Brain microvascular endothelial cell (primary cell): ENCODE data around the gene CELA2B.
"Not testable (repeated sequence)": the region's sequence is repeated elsewhere in the genome, so short reads cannot be mapped to it uniquely, and the experiment has no call there.

Source experiments
- DNase-seq: peaks from one replicate; pipeline ENCODE4 v3.0.0-alpha.2; 2020
- H3K27ac ChIP-seq: fragments of 250-450 bp; sonication (Bioruptor Pico); 2 replicates; pipeline ENCODE4 v1.5.1; 2020; ENCODE audit warnings: mild to moderate bottlenecking, moderate library complexity
- H3K27me3 ChIP-seq: fragments of 250-450 bp; sonication (Bioruptor Pico); replicated peaks from 2 replicates; pipeline ENCODE4 v1.5.1; 2020; ENCODE audit warnings: mild to moderate bottlenecking
- H3K36me3 ChIP-seq: fragments of 250-450 bp; sonication (Bioruptor Pico); replicated peaks from 2 replicates; pipeline ENCODE4 v1.5.1; 2020; ENCODE audit warnings: mild to moderate bottlenecking
- H3K4me3 ChIP-seq: 2 replicates; pipeline ENCODE4 v1.5.1; 2011; ENCODE audit warnings: low read depth, mild to moderate bottlenecking, control low read depth, low read length, moderate library complexity
- in situ Hi-C: cut with HindIII; loops from 2 replicates; pipeline ENCODE4 v1.10.0; 2017; ENCODE audit warnings: low sequenced_read_pairs, low pct_ligation_motif_present
- TF ChIP-seq, protein P1 (sequence below): IDR thresholded peaks from 2 replicates; pipeline ENCODE4 v1.5.1; 2011; ENCODE audit warnings: low read depth, mild to moderate bottlenecking, moderate library complexity, low read length, control low read depth, inconsistent platforms; ENCODE audit errors: missing control alignments

CELA2B gene

DNA sequence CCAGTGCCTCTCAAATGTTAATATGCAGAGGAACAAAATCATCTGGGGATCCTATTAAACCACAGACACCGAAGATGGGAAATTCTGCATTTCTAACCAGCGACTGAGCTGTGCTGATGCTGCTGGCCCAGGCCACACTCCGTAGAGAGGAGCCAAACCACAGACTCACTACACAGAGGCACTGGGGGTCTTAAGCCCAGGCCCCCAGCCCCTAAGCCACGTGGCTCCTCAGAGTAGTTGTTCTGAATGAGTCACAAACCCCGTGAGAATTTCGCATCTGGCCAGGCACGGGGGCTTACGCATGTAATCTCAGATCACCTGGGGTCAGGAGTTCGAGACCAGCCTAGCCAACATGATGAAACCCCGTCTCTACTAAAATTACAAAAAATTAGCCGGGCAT is 22.2 kb upstream of the CELA2B start:
- H3K27me3 ChIP-seq: no peaks in the 10 kb centered on the region
- no peak for DNase-seq
- in situ Hi-C loops: no loop called here

DNA sequence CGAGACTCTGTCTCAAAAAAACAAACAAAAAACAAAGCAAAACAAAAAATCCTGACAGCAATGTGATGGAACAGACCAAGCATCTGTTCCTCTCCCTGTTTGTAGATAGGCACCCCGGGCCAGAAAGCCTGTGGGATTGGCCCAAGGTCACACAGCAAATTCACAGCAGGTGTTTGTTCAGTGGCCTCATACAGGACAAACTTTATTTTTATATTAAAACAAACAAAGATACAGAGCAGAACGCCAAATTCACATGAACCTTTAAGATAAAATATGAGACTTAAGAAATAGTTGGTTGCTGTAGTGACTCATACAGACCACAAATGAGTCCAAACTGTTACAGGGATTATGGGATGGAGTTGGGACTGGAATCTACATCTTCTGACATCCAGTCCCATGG is 21.6 kb upstream of the CELA2B start:
- Histone ChIP-seq H3K27ac (peak overlapping the region; percentile 45), H3K27me3 (no peaks in the 10 kb centered on the region), H3K36me3 (no peaks in the 10 kb centered on the region), H3K4me3 (no peak overlapping the region)
- DNase-seq: peak; percentile 47
- in situ Hi-C loops: no loop called here
- TF ChIP-seq, protein P1, sequence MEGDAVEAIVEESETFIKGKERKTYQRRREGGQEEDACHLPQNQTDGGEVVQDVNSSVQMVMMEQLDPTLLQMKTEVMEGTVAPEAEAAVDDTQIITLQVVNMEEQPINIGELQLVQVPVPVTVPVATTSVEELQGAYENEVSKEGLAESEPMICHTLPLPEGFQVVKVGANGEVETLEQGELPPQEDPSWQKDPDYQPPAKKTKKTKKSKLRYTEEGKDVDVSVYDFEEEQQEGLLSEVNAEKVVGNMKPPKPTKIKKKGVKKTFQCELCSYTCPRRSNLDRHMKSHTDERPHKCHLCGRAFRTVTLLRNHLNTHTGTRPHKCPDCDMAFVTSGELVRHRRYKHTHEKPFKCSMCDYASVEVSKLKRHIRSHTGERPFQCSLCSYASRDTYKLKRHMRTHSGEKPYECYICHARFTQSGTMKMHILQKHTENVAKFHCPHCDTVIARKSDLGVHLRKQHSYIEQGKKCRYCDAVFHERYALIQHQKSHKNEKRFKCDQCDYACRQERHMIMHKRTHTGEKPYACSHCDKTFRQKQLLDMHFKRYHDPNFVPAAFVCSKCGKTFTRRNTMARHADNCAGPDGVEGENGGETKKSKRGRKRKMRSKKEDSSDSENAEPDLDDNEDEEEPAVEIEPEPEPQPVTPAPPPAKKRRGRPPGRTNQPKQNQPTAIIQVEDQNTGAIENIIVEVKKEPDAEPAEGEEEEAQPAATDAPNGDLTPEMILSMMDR: no peak

More for the DNA sequence above, 22.2 kb upstream of the CELA2B start:
- H3K36me3 ChIP-seq: no peaks in the 10 kb centered on the region
- TF ChIP-seq, protein P1: no peak
- peak overlapping the region; percentile 45 for H3K27ac ChIP-seq
- no peak overlapping the region for H3K4me3 ChIP-seq

DNA sequence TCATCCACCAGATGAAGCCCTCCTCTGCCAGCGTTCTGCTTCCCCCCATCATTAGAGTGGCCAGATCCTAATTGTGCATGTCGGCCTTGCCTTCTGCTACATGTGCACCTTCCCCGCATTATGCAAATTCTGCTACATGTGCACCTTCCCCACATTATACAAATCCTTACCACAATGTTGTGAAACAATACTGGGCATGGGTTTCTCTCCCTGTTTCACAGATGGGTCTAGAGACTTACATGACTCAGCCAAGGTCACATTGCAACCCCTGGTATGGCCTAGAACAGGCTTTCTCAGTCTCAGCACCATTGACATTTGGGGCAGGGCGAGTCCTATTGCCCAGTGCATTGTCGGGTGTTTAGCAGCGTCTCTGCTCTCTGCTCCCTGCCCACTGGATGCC is 20.4 kb upstream of the CELA2B start:
- Histone ChIP-seq H3K36me3 (no peaks in the 10 kb centered on the region), H3K4me3 (no peak overlapping the region), H3K27me3 (no peaks in the 10 kb centered on the region), H3K27ac (no peak overlapping the region)
- DNase-seq: no peak
- in situ Hi-C loops: no loop called here
- TF ChIP-seq, protein P1: no peak

DNA sequence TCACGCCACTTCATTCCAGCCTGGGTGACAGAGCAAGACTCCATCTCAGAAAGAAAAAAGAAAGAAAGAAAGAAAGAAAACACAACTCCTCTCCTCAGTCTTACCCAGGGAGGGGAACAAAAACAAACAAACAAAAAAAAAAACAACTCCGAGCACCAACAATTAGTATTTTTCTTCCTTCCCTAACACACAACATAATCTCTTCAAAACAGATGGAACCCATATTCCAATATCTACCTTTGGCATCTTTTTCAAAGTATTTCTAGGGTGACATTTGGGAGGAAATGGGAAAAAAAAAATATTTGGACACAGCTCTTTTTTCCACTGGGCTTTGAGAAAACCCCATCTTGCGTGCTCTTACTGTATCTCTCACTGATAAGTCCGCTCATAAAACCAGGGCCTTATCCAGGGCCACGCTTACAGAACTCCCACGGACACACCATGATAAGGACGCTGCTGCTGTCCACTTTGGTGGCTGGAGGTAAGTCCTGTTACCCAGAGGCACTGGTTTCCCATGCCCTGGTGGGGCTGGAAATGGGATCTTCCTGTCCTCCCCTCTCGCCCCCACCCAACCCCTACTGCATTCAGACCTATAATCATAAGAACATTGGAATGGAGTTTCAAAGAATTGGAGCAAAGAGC is 19.5 kb upstream of the CELA2B start, which contains the start of gene CELA2A:
TSS of gene CELA2A (plus strand) at position 420 of the 642 bp plus-strand sequence. CDS start at position 442, 22 bp downstream.
- in situ Hi-C loops: no loop called here
- H3K4me3 ChIP-seq: no peak within 1 kb of the TSS
- no peak for DNase-seq
- no peaks in the 10 kb centered on the region for H3K27me3 ChIP-seq
- H3K36me3 ChIP-seq: no peaks in the 10 kb centered on the region
- H3K27ac ChIP-seq: no peak within 1 kb of the TSS
- TF ChIP-seq, protein P1: no peak

DNA sequence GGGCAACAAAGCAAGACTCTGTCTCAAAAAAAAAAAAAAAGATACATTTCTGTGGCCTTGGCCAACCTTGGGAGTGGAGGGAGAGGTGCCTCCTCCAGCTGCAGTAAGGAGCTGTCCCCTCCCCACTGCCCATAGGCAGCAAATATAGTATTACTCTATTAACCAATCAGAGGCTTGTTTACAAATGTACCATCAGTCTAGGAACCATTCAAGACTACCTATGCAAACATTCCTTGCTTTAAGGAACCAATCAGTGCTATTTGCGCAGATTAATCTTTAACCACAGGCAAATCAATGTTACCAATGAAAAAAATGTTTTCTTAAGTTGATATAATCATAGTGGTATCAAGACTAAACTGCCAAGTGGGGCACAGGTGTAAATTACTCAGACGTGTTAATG is 18.3 kb upstream of the CELA2B start:
- H3K27ac ChIP-seq: no peak overlapping the region
- TF ChIP-seq, protein P1: no peak
- H3K4me3 ChIP-seq: no peak overlapping the region
- H3K36me3 ChIP-seq: no peaks in the 10 kb centered on the region
- no peak for DNase-seq
- no peaks in the 10 kb centered on the region for H3K27me3 ChIP-seq
- in situ Hi-C loops: no loop called here

DNA sequence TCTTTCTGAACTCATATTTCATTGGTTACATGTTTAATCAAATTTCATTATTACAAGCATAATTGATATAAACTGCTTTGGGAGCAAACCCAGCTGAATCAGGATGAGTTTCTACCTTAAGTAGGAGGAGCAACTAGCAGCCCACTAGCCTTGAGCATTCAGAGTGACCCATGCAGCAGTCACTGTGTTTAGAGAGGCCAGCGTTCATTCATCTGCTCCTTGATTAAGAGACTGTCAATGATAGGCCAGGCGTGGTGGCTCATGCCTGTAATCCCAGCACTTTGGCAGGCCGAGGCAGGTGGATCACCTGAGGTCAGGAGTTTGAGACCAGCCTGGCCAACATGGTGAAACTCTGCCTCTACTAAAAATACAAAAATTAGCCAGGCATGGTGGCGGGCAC is 17.5 kb upstream of the CELA2B start:
- H3K27me3 ChIP-seq, H3K36me3 ChIP-seq, H3K4me3 ChIP-seq, H3K27ac ChIP-seq, DNase-seq, in situ Hi-C loops: not testable (repeated sequence)
